HepG2 (cell line): ENCODE measurements around the gene DCPS. TPM values are rescaled to one million over a fixed set of nuclear protein-coding genes. Genes with fewer than 3 reads are reported as not detected.
"Not testable (repeated sequence)": the region's sequence is repeated elsewhere in the genome, so short reads cannot be mapped to it uniquely, and the experiment has no call there.

Experiments used
- ATAC-seq: fragments of 200-7000 bp; cut with Tn5 transposase; 3 replicates; pipeline ENCODE4 v1.9.1; 2020; ENCODE audit warnings: mild to moderate bottlenecking, moderate library complexity
- BruUV-seq: library from RNA; stranded (reverse); fragments of 400-500 nt; replicated peaks from 2 replicates; lab custom pipeline; 2021; lab: Mats Ljungman, UMichigan
- CTCF ChIA-PET: fragments of 300-600 bp; formaldehyde crosslinking; extraction: SDS; loops from one replicate; lab custom pipeline; 2021; ENCODE audit warnings: low total read pairs, inconsistent platforms, low intra/inter-chr PET ratio; lab: Yijun Ruan, JAX
- POLR2A ChIA-PET: fragments of 350-600 bp; sonication (Branson Sonifier 250); formaldehyde crosslinking; loops from one replicate; lab custom pipeline; 2020; ENCODE audit warnings: antibody characterized with exemption, inconsistent platforms; lab: Yijun Ruan, JAX
- DNase-seq: peaks from one replicate; pipeline ENCODE4 v3.0.0-alpha.2; 2015; ENCODE audit warnings: low spot score
- FAIRE-seq: peaks from 3 replicates; lab custom pipeline; 2011; peaks lifted over from hg19 to GRCh38; lab: Jason Lieb, UNC
- H2AFZ ChIP-seq: one replicate; pipeline ENCODE4 v1.6.1; 2011; ENCODE audit warnings: low read length, inconsistent platforms
- H3K27ac ChIP-seq: fragments of 300-600 bp; 3 replicates; pipeline ENCODE4 v1.8.0; 2011; ENCODE audit warnings: mixed run types, mild to moderate bottlenecking, mixed read lengths, low read length, inconsistent platforms; ENCODE audit not compliant: insufficient read depth; ENCODE audit errors: extremely low read length
- H3K27me3 ChIP-seq, 2 experiments: fragments of 200-600 bp in 1 of 2; 2 replicates in 1 of 2; 3 replicates in 1 of 2; pipeline versions ENCODE4 v1.6.0 to v1.8.0; 2011; ENCODE audit warnings: low read length in 2 of 2, mild to moderate bottlenecking in 2 of 2, moderate library complexity in 2 of 2, inconsistent platforms in 1 of 2; ENCODE audit not compliant: insufficient read depth in 2 of 2, control insufficient read depth in 1 of 2
- H3K36me3 ChIP-seq, 2 experiments: fragments of 200-600 bp in 1 of 2; replicated peaks in 1 of 2; 2 replicates in 1 of 2; 3 replicates in 1 of 2; pipeline versions ENCODE4 v1.5.1 to v1.8.0; 2011; ENCODE audit warnings: low read length in 2 of 2, inconsistent platforms in 1 of 2; ENCODE audit not compliant: insufficient read depth in 2 of 2, control insufficient read depth in 1 of 2
- H3K4me1 ChIP-seq: 2 replicates; pipeline ENCODE4 v1.5.1; 2012; ENCODE audit warnings: low read length, inconsistent platforms; ENCODE audit not compliant: insufficient read depth
- H3K4me2 ChIP-seq: 2 replicates; pipeline ENCODE4 v1.6.0; 2011; ENCODE audit warnings: low read depth, low read length, inconsistent platforms
- H3K4me3 ChIP-seq, 3 experiments: fragments of 200-600 bp in 1 of 3; sonication (generic), shearing (Covaris generic) in 1 of 3; replicated peaks in 1 of 3; 2 replicates each; pipeline ENCODE4 v1.5.1; 2011 to 2016; ENCODE audit warnings: low read length in 3 of 3, inconsistent platforms in 2 of 3, low read depth in 2 of 3, mild to moderate bottlenecking in 2 of 3, control low read depth in 1 of 3, mixed read lengths in 1 of 3; ENCODE audit not compliant: insufficient read depth in 1 of 3
- H3K79me2 ChIP-seq: one replicate; pipeline ENCODE4 v1.6.1; 2011; ENCODE audit warnings: low read length, inconsistent platforms; ENCODE audit not compliant: insufficient read depth
- H3K9ac ChIP-seq: 2 replicates; pipeline ENCODE4 v1.6.0; 2011; ENCODE audit warnings: mild to moderate bottlenecking, low read depth, low read length, inconsistent platforms; ENCODE audit not compliant: insufficient read depth
- H3K9me3 ChIP-seq: 2 replicates; pipeline ENCODE4 v1.5.1; 2012; ENCODE audit warnings: mild to moderate bottlenecking, low read length
- H4K20me1 ChIP-seq: 2 replicates; pipeline ENCODE4 v1.6.0; 2011; ENCODE audit warnings: inconsistent platforms, mild to moderate bottlenecking, low read length, moderate library complexity; ENCODE audit not compliant: insufficient read depth
- POLR2AphosphoS5 ChIP-seq: IDR thresholded peaks from 2 replicates; pipeline ENCODE4 v1.6.1; 2012; ENCODE audit warnings: low read depth, low read length
- ZNF441 ChIP-seq: sonication (generic); formaldehyde crosslinking; IDR thresholded peaks from 2 replicates; pipeline ENCODE4 v1.7.0; 2021; ENCODE audit warnings: missing genetic modification reagents, borderline replicate concordance
- WGBS: methylation state at CpG from one replicate; pipeline ENCODE4 v1.1.6; 2017; ENCODE audit warnings: low lambda C conversion rate; 5-methylcytosine and 5-hydroxymethylcytosine counted together
- in situ Hi-C: cut with HindIII; loops from 2 replicates; pipeline ENCODE4 v1.10.0; 2017; ENCODE audit warnings: low pct_unique_long_range_greater_than_20kb; ENCODE audit not compliant: extremely low pct_ligation_motif_present
- intact Hi-C: fragments of 100-400 bp; cut with micrococcal nuclease; formaldehyde crosslinking; loops from one replicate; pipeline ENCODE4 v1.10.0; 2022; ENCODE audit not compliant: unreplicated experiment
- polyA plus RNA-seq, 8 experiments: library from polyadenylated mRNA; depleted of rRNA in 3 of 8; stranded (reverse) in 7 of 8; unstranded in 1 of 8; fragments of >200 nt; fragmentation: Illumina TruSeq in 4 of 8; extraction: Trizol in 4 of 8; gene quantifications; 2 replicates each; pipeline versions ENCODE4 v1.2.1 to v1.2.3, GENCODE V29; 2011 to 2016; ENCODE audit warnings: low read depth in 4 of 8, missing spikeins in 1 of 8, mixed read lengths in 1 of 8; ENCODE audit not compliant: insufficient read depth in 1 of 8
- small RNA-seq, 3 experiments: library from RNA; depleted of rRNA; stranded (forward); fragments of <200 nt; gene quantifications; one replicate each; pipeline ENCODE3, GENCODE V24; 2012; ENCODE audit warnings: low read depth in 2 of 3, low replicate concordance in 1 of 3; ENCODE audit not compliant: insufficient read length in 3 of 3, insufficient read depth in 2 of 3
- total RNA-seq, 5 experiments: library from RNA; depleted of rRNA; stranded (reverse); fragments of >200 nt; fragmentation: Illumina TruSeq; extraction: Trizol; gene quantifications; 2 replicates each; pipeline ENCODE4 v1.2.3, GENCODE V29; 2016; ENCODE audit warnings: low read depth in 1 of 5

Gene DCPS
- total and polyA plus RNA-seq, 2 of the 13 experiments (the other 11 are each of a cell fraction or from before 2014, with no cell fraction given), result 21.9 to 22.5 TPM

- no peak for FAIRE-seq
- H3K79me2 ChIP-seq, result peaks cover 2% of the 10 kb centered on the region
- H3K4me3 ChIP-seq, result no peak overlapping the region
- no peaks in the 10 kb centered on the region for H3K36me3 ChIP-seq
- in situ Hi-C loops, result no loop called here
- TF ChIP-seq POLR2AphosphoS5, result no peak
- TF ChIP-seq ZNF441, result no peak
- TF ChIP-seq, all 625 proteins: peak for 0
- BruUV-seq, result no TSS peak
- H4K20me1 ChIP-seq, result no peaks in the 10 kb centered on the region
- intact Hi-C loops, result no loop called here
- no peak overlapping the region for H3K27ac ChIP-seq
- ChIA-PET POLR2A (no interaction called here), CTCF (no interaction called here)
- H3K4me1 ChIP-seq, result no peaks in the 10 kb centered on the region
- DNase-seq, result no peak
- 90% methylated on average over 3 of the region's 3 CpGs for WGBS
- H3K4me2 ChIP-seq, result no peak overlapping the region
- no peak overlapping the region for H2AFZ ChIP-seq
- no peak for ATAC-seq
- no peak overlapping the region for H3K9ac ChIP-seq
- no peaks in the 10 kb centered on the region for H3K9me3 ChIP-seq
- no peaks in the 10 kb centered on the region for H3K27me3 ChIP-seq
Observed at GRCh38 chr11:126394036-126394435, 90.2 kb downstream of the DCPS start.

GRCh38 chr11:126394634-126395072 is 90.8 kb downstream of the DCPS start:
- CTCF ChIA-PET, intact Hi-C loops, ATAC-seq: not testable (repeated sequence)

More at GRCh38 chr11:126394634-126395072, 90.8 kb downstream of the DCPS start:
- FAIRE-seq, H3K9me3 ChIP-seq, H3K4me3 ChIP-seq, H3K4me2 ChIP-seq, in situ Hi-C loops, BruUV-seq, H3K79me2 ChIP-seq, H3K4me1 ChIP-seq, H3K36me3 ChIP-seq, H3K9ac ChIP-seq, H4K20me1 ChIP-seq, POLR2A ChIA-PET, H3K27me3 ChIP-seq, DNase-seq, H3K27ac ChIP-seq, H2AFZ ChIP-seq: not testable (repeated sequence)
- 95% methylated on average over 5 of the region's 7 CpGs for WGBS

Small RNA genes lying within 50 kb of the gene (small RNA-seq; reads per million reads assigned to genes)
- gene AP001318.3, result 0 reads per million in 3 experiments

Other genes with a start within 250 kb of the DCPS start
- 8.4 and 12.8 TPM in 2 replicates for gene CDON, start 241.2 kb upstream of the DCPS start, total RNA-seq (2016; rRNA removed; fragmentation: Illumina TruSeq; extraction: Trizol)
- gene CDON, start 241.2 kb upstream of the DCPS start, polyA plus RNA-seq (2011; rRNA removed), result 7.4 and 9.6 TPM in 2 replicates
- 45.0 and 45.6 TPM in 2 replicates for gene RPUSD4, start 92.4 kb upstream of the DCPS start, total RNA-seq (2016; rRNA removed; fragmentation: Illumina TruSeq; extraction: Trizol)
- gene RPUSD4, start 92.4 kb upstream of the DCPS start, polyA plus RNA-seq (2011; rRNA removed), result 51.6 and 52.9 TPM in 2 replicates
- 25.7 and 30.9 TPM in 2 replicates for gene FAM118B, start 92.3 kb upstream of the DCPS start, total RNA-seq (2016; rRNA removed; fragmentation: Illumina TruSeq; extraction: Trizol)
- gene FAM118B, start 92.3 kb upstream of the DCPS start, polyA plus RNA-seq (2011; rRNA removed), result 10.2 and 10.4 TPM in 2 replicates
- gene SRPRA, start 35.2 kb upstream of the DCPS start, total RNA-seq (2016; rRNA removed; fragmentation: Illumina TruSeq; extraction: Trizol), result 16.4 and 27.7 TPM in 2 replicates
- gene SRPRA, start 35.2 kb upstream of the DCPS start, polyA plus RNA-seq (2011; rRNA removed), result 64.6 and 67.6 TPM in 2 replicates
- 42.9 and 50.2 TPM in 2 replicates for gene FOXRED1, start 34.9 kb upstream of the DCPS start, total RNA-seq (2016; rRNA removed; fragmentation: Illumina TruSeq; extraction: Trizol)
- 24.7 and 29.6 TPM in 2 replicates for gene FOXRED1, start 34.9 kb upstream of the DCPS start, polyA plus RNA-seq (2011; rRNA removed)
- 5.4 and 6.2 TPM in 2 replicates for gene TIRAP, start 21.0 kb upstream of the DCPS start, total RNA-seq (2016; rRNA removed; fragmentation: Illumina TruSeq; extraction: Trizol)
- 5.7 and 7.0 TPM in 2 replicates for gene TIRAP, start 21.0 kb upstream of the DCPS start, polyA plus RNA-seq (2011; rRNA removed)
- gene ST3GAL4, start 51.6 kb downstream of the DCPS start, total RNA-seq (2016; rRNA removed; fragmentation: Illumina TruSeq; extraction: Trizol), result 7.4 and 13.3 TPM in 2 replicates
- gene ST3GAL4, start 51.6 kb downstream of the DCPS start, polyA plus RNA-seq (2011; rRNA removed), result 9.1 and 12.5 TPM in 2 replicates